ENCODE measurements around the gene APCDD1.

Gene APCDD1

GRCh38 chr18:10453806-10454680 is at the start of gene APCDD1:
Gene APCDD1, plus strand, starts transcription at chr18:10454635. Its CDS starts 347 bp downstream, at chr18:10454982.
- peak; percentile 41 for DNase-seq

- DNase-seq, result peak; percentile 47
These were observed 49.4 kb upstream of the APCDD1 start for GRCh38 chr18:10405014-10405493.

GRCh38 chr18:10405816-10406663 is 48.4 kb upstream of the APCDD1 start:
- DNase-seq, result peak; percentile 91

- DNase-seq, result no peak
These were observed 46.3 kb upstream of the APCDD1 start for GRCh38 chr18:10408131-10408530.

GRCh38 chr18:10409041-10409440 is 45.4 kb upstream of the APCDD1 start:
- no peak for DNase-seq

- DNase-seq, result no peak
These were observed 43.7 kb upstream of the APCDD1 start for GRCh38 chr18:10410472-10411308.

GRCh38 chr18:10412933-10413332 is 41.5 kb upstream of the APCDD1 start:
- DNase-seq, result no peak

- no peak for DNase-seq
These were observed 40.7 kb upstream of the APCDD1 start for GRCh38 chr18:10413722-10414121.

GRCh38 chr18:10414293-10414842 is 40.1 kb upstream of the APCDD1 start:
- no peak for DNase-seq

GRCh38 chr18:10416065-10416464 is 38.4 kb upstream of the APCDD1 start:
- no peak for DNase-seq

- DNase-seq, result no peak
These were observed 37.2 kb upstream of the APCDD1 start for GRCh38 chr18:10417191-10417590.

- DNase-seq, result no peak
These were observed 36.8 kb upstream of the APCDD1 start for GRCh38 chr18:10417664-10418063.

GRCh38 chr18:10418836-10419235 is 35.6 kb upstream of the APCDD1 start:
- DNase-seq, result no peak

- no peak for DNase-seq
These were observed 34.9 kb upstream of the APCDD1 start for GRCh38 chr18:10419420-10420103.

- no peak for DNase-seq
These were observed 33.7 kb upstream of the APCDD1 start for GRCh38 chr18:10420561-10421352.

- DNase-seq, result no peak
These were observed 32.6 kb upstream of the APCDD1 start for GRCh38 chr18:10421859-10422258.

GRCh38 chr18:10422731-10423130 is 31.7 kb upstream of the APCDD1 start:
- no peak for DNase-seq

GRCh38 chr18:10424585-10425307 is 29.7 kb upstream of the APCDD1 start:
- no peak for DNase-seq

GRCh38 chr18:10430677-10431076 is 23.8 kb upstream of the APCDD1 start:
- DNase-seq, result no peak

GRCh38 chr18:10431680-10432079 is 22.8 kb upstream of the APCDD1 start:
- DNase-seq, result no peak

Data from NCI-H748 treated with DMSO at 0.1 percent for 48 hours (cell line).